ENCODE measurements around the gene DNMT3B.

- no peak for TF ChIP-seq CTCF (conservative IDR thresholded peaks at IDR 0.05; ENCODE audit: low read depth, low read length)
- TF ChIP-seq EZH2phosphoT487 (IDR thresholded peaks at IDR 0.05; ENCODE audit: borderline replicate concordance, low read length): no peak
Measured at GRCh38 chr20:32809907-32810306, 47.7 kb downstream of the DNMT3B start.
